IMR-90 (cell line): Measurements from ENCODE around the gene LSM2. TPM values are rescaled to one million over a fixed set of nuclear protein-coding genes. Genes with fewer than 3 reads are reported as not detected.

Source experiments
- ATAC-seq: fragments of 200-7000 bp; cut with Tn5 transposase; 2 replicates; pipeline ENCODE4 v1.9.1; 2020; ENCODE audit warnings: low read depth, mild to moderate bottlenecking, moderate library complexity
- BruUV-seq: library from RNA; stranded (reverse); fragments of 400-500 nt; replicated peaks from 2 replicates; lab custom pipeline; 2021; lab: Mats Ljungman, UMichigan
- CTCF ChIA-PET: fragments of 300-600 bp; formaldehyde crosslinking; extraction: SDS; loops from one replicate; lab custom pipeline; 2021; ENCODE audit warnings: antibody characterized with exemption; lab: Yijun Ruan, JAX
- POLR2A ChIA-PET: fragments of 300-600 bp; sonication (Branson Sonifier 250); formaldehyde crosslinking; loops from one replicate; lab custom pipeline; 2022; ENCODE audit warnings: antibody characterized with exemption; ENCODE audit not compliant: unreplicated experiment; lab: Charles Lee
- DNase-seq: peaks from one replicate; pipeline ENCODE4 v3.0.0; 2013
- H2AFZ ChIP-seq: replicated peaks from 2 replicates; pipeline ENCODE3; 2013; ENCODE audit warnings: low read length, mild to moderate bottlenecking; ENCODE audit not compliant: poor library complexity
- H2AK5ac ChIP-seq: 2 replicates; pipeline ENCODE4 v1.6.1; 2013; ENCODE audit warnings: low read depth, low read length, inconsistent platforms
- H2AK9ac ChIP-seq: replicated peaks from 2 replicates; pipeline ENCODE3; 2013; ENCODE audit warnings: mild to moderate bottlenecking, low read depth, low read length, moderate library complexity; ENCODE audit not compliant: poor library complexity
- H2BK120ac ChIP-seq: 2 replicates; pipeline ENCODE4 v1.6.1; 2013; ENCODE audit warnings: low read depth, low read length, inconsistent platforms
- H2BK15ac ChIP-seq: 3 replicates; pipeline ENCODE4 v1.6.1; 2013; ENCODE audit warnings: low read depth, low read length, inconsistent platforms
- H2BK20ac ChIP-seq: 2 replicates; pipeline ENCODE4 v1.6.1; 2013; ENCODE audit warnings: low read depth, mild to moderate bottlenecking, inconsistent platforms, low read length, moderate library complexity
- H2BK5ac ChIP-seq: 2 replicates; pipeline ENCODE4 v1.6.1; 2013; ENCODE audit warnings: mild to moderate bottlenecking, low read depth, low read length, inconsistent platforms; ENCODE audit not compliant: poor library complexity, severe bottlenecking
- H3K14ac ChIP-seq: replicated peaks from 2 replicates; pipeline ENCODE4 v1.6.1; 2013; ENCODE audit warnings: low read depth, low read length, inconsistent platforms
- H3K18ac ChIP-seq: 2 replicates; pipeline ENCODE4 v1.6.1; 2013; ENCODE audit warnings: low read depth, low read length, control low read depth
- H3K23ac ChIP-seq: 2 replicates; pipeline ENCODE4 v1.6.1; 2013; ENCODE audit warnings: low read depth, low read length, inconsistent platforms
- H3K27ac ChIP-seq: 2 replicates; pipeline ENCODE4 v1.5.1; 2013; ENCODE audit warnings: mild to moderate bottlenecking, control low read depth, low read length; ENCODE audit not compliant: insufficient read depth
- H3K27me3 ChIP-seq: 2 replicates; pipeline ENCODE4 v1.6.1; 2013; ENCODE audit warnings: low read length; ENCODE audit not compliant: control insufficient read depth, insufficient read depth
- H3K36me3 ChIP-seq: 2 replicates; pipeline ENCODE4 v1.6.1; 2013; ENCODE audit warnings: low read length, mixed read lengths; ENCODE audit not compliant: control insufficient read depth, insufficient read depth
- H3K4ac ChIP-seq: 2 replicates; pipeline ENCODE4 v1.6.1; 2013; ENCODE audit warnings: low read depth, low read length, inconsistent platforms
- H3K4me1 ChIP-seq: 2 replicates; pipeline ENCODE4 v1.6.1; 2013; ENCODE audit warnings: low read length, mixed read lengths; ENCODE audit not compliant: control insufficient read depth, insufficient read depth
- H3K4me2 ChIP-seq: 2 replicates; pipeline ENCODE4 v1.6.1; 2013; ENCODE audit warnings: low read depth, mild to moderate bottlenecking, control low read depth, low read length, moderate library complexity
- H3K4me3 ChIP-seq: 2 replicates; pipeline ENCODE4 v1.5.1; 2013; ENCODE audit warnings: low read depth, mild to moderate bottlenecking, control low read depth, low read length, moderate library complexity; ENCODE audit not compliant: insufficient read depth
- H3K56ac ChIP-seq: 2 replicates; pipeline ENCODE4 v1.6.1; 2013; ENCODE audit warnings: low read length, inconsistent platforms; ENCODE audit not compliant: insufficient read depth; ENCODE audit errors: extremely low read depth
- H3K79me1 ChIP-seq, 2 experiments: 2 replicates each; pipeline ENCODE4 v1.6.1; 2013; ENCODE audit warnings: low read length in 2 of 2, inconsistent platforms in 1 of 2, low read depth in 1 of 2
- H3K9ac ChIP-seq: 2 replicates; pipeline ENCODE4 v1.6.1; 2013; ENCODE audit warnings: low read depth, low read length, control low read depth
- H3K9me1 ChIP-seq: 2 replicates; pipeline ENCODE4 v1.6.1; 2013; ENCODE audit warnings: low read length, inconsistent platforms; ENCODE audit not compliant: insufficient read depth
- H3K9me3 ChIP-seq: 2 replicates; pipeline ENCODE4 v1.6.1; 2013; ENCODE audit warnings: low read length; ENCODE audit not compliant: control insufficient read depth, insufficient read depth
- H4K20me1 ChIP-seq: 2 replicates; pipeline ENCODE4 v1.6.1; 2013; ENCODE audit warnings: low read length, inconsistent platforms; ENCODE audit not compliant: insufficient read depth
- H4K5ac ChIP-seq: 2 replicates; pipeline ENCODE4 v1.6.1; 2013; ENCODE audit warnings: mild to moderate bottlenecking, low read depth, low read length, control low read depth
- H4K8ac ChIP-seq, 2 experiments: 2 replicates each; pipeline ENCODE4 v1.6.1; 2013; ENCODE audit warnings: low read depth in 2 of 2, low read length in 2 of 2, control low read depth in 1 of 2, inconsistent platforms in 1 of 2
- H4K91ac ChIP-seq: 2 replicates; pipeline ENCODE4 v1.6.1; 2013; ENCODE audit warnings: low read depth, low read length, inconsistent platforms; ENCODE audit not compliant: insufficient read depth
- MAFK ChIP-seq: IDR thresholded peaks from 2 replicates; pipeline ENCODE4 v1.6.1; 2012; ENCODE audit warnings: low read depth, low read length, improper control_type of control experiment
- WGBS, 2 experiments: methylation state at CpG; one replicate each; pipeline versions ENCODE4 v1.1.5 to v1.1.7; 2013; ENCODE audit warnings: missing lambda C conversion rate in 2 of 2; ENCODE audit not compliant: insufficient read length in 1 of 2; ENCODE audit errors: extremely low coverage in 2 of 2; 5-methylcytosine and 5-hydroxymethylcytosine counted together
- dilution Hi-C: fragments of 300-500 bp; cut with HindIII; formaldehyde crosslinking; loops from one replicate; pipeline ENCODE4 v1.14.3; 2018; ENCODE audit warnings: low sequenced_read_pairs; ENCODE audit not compliant: unreplicated experiment
- in situ Hi-C: fragments of 300-500 bp; cut with MboI; formaldehyde crosslinking; loops from 3 replicates; pipeline ENCODE4 v1.14.3; 2019; ENCODE audit warnings: low sequenced_read_pairs, inconsistent platforms, mixed read lengths
- intact Hi-C: fragments of 100-400 bp; cut with micrococcal nuclease; formaldehyde crosslinking; loops from 2 replicates; pipeline ENCODE4 v1.10.0; 2022
- polyA plus RNA-seq, 3 experiments: library from polyadenylated mRNA; depleted of rRNA; stranded (reverse); fragments of >200 nt; gene quantifications; 2 replicates each; pipeline ENCODE4 v1.2.3, GENCODE V29; 2012; ENCODE audit warnings: low replicate concordance in 1 of 3
- total RNA-seq: library from RNA; depleted of rRNA; stranded (reverse); fragments of >200 nt; gene quantifications from 2 replicates; pipeline ENCODE4 v1.2.3, GENCODE V29; 2012

LSM2 gene
- total and polyA plus RNA-seq, 2 of the 4 experiments (the other 2 are of a cell fraction): 56.3 to 61.0 TPM

DNA sequence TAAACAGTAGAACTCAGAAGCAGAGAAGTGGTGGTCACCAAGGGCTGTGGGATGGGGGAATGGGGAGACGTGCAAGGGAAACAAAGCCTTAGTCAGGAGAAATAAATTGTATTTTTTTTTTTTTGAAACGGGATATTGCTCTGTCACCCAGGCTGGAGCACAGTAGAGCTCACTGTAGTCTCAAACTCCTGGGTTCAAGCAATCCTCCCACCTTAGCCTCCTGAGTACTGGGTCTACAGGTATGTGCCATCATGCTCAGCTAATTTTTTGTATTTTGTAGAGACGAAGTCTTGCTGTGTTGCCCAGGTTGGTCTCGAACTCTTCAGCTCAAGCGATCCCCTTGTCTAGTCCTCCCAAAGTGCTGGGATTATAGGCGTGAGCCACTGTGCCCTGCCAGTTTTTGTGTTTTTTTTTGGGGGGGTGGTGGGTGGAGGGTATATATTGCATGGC, 24.1 kb upstream of the LSM2 start:
- intact Hi-C loops: loop anchor here (1.0 to 5.0 kb wide), 6 partner anchors 59 to 169 kb away; partner anchors contain the start of genes ABHD16A, C6orf47, DDAH2 and GPANK1
- no peak for TF ChIP-seq MAFK
- H3K14ac ChIP-seq: peak overlapping the region; percentile 66
- H4K8ac ChIP-seq: peak overlapping the region in 1 of 2 experiments; percentile 29; a peak in 1 of 4 replicates
- no TSS peak for BruUV-seq
- no peak overlapping the region for H2BK15ac ChIP-seq
- H3K18ac ChIP-seq: no peak overlapping the region
- no peak overlapping the region for H3K56ac ChIP-seq
- POLR2A ChIA-PET: interaction anchor here (0.6 kb wide), 1 partner anchor 24 kb away, joined by 5 read pairs; no protein-coding TSS in a partner anchor
- H3K36me3 ChIP-seq: peaks cover 1% of the 10 kb centered on the region
- H3K4me1 ChIP-seq: peaks cover 7% of the 10 kb centered on the region
- peaks cover 11% of the 10 kb centered on the region for H4K20me1 ChIP-seq
- H2AK5ac ChIP-seq: no peak overlapping the region
- dilution Hi-C loops: no loop called here
- no peaks in the 10 kb centered on the region for H3K9me1 ChIP-seq
- CTCF ChIA-PET: interaction anchor here (0.7 kb wide), 1 partner anchor 17 kb away, joined by 4 read pairs; no protein-coding TSS in a partner anchor
- H2BK5ac ChIP-seq: no peak overlapping the region
- H3K79me1 ChIP-seq: peaks cover 7 to 24% of the 10 kb centered on the region in 2 experiments; a peak in 2 of 4 replicates
- peak overlapping the region; percentile 21 for H2AFZ ChIP-seq
- DNase-seq (no peak), ATAC-seq (no peak)
- H3K4ac ChIP-seq: peak overlapping the region; percentile 27; the same call in 1 of the 2 replicates
- WGBS, 2 experiments: 100% methylated on average over 2 of the region's 6 CpGs; no CpG with 5 or more reads in 1 of the 2 experiments
- no peak overlapping the region for H2BK120ac ChIP-seq
- H4K91ac ChIP-seq: no peak overlapping the region
- H3K9ac ChIP-seq: peak overlapping the region; percentile 94
- peak overlapping the region; percentile 94; the same call in 1 of the 2 replicates for H3K23ac ChIP-seq
- peak overlapping the region; percentile 81 for H3K4me3 ChIP-seq
- H3K27me3 ChIP-seq: no peaks in the 10 kb centered on the region
- no peak overlapping the region for H2BK20ac ChIP-seq
- H3K4me2 ChIP-seq: peak overlapping the region; percentile 91
- H3K27ac ChIP-seq: peak overlapping the region; percentile 31; the same call in 1 of the 2 replicates
- in situ Hi-C loops: loop anchor here (10.0 kb wide), 2 partner anchors 146 to 286 kb away; partner anchors contain the start of genes ATP6V1G2, DDX39B, LY6G5C and NFKBIL1
- H2AK9ac ChIP-seq: peak overlapping the region; percentile 18
- no peaks in the 10 kb centered on the region for H3K9me3 ChIP-seq
- H4K5ac ChIP-seq: no peak overlapping the region
